WI38 (cell line): Measurements from ENCODE around the gene PRKCE.

Experiments
- H3K4me3 ChIP-seq: 2 replicates; pipeline ENCODE4 v1.5.1; 2011; ENCODE audit warnings: low read depth, mild to moderate bottlenecking, control low read depth, low read length
- CTCF ChIP-seq: IDR thresholded peaks from 2 replicates; pipeline ENCODE4 v1.5.1; 2012; ENCODE audit warnings: low read depth, mild to moderate bottlenecking, control low read depth, low read length

Gene PRKCE

GRCh38 chr2:46163098-46163430 lies 511.6 kb downstream of the PRKCE start:
- no peak for TF ChIP-seq CTCF
- no peak overlapping the region for H3K4me3 ChIP-seq

GRCh38 chr2:46163804-46164528 lies 512.5 kb downstream of the PRKCE start:
- no peak for TF ChIP-seq CTCF
- H3K4me3 ChIP-seq, result no peak overlapping the region

- no peak for TF ChIP-seq CTCF
- H3K4me3 ChIP-seq, result peak overlapping the region; percentile 10; the same call in 1 of the 2 replicates
Measured at GRCh38 chr2:46164529-46165301, 513.2 kb downstream of the PRKCE start.

- no peak overlapping the region for H3K4me3 ChIP-seq
- no peak for TF ChIP-seq CTCF
Measured at GRCh38 chr2:46165916-46166315, 514.4 kb downstream of the PRKCE start.

GRCh38 chr2:46167406-46167805 lies 515.9 kb downstream of the PRKCE start:
- H3K4me3 ChIP-seq, result no peak overlapping the region
- TF ChIP-seq CTCF, result no peak

- H3K4me3 ChIP-seq, result no peak overlapping the region
- no peak for TF ChIP-seq CTCF
Measured at GRCh38 chr2:46167924-46168323, 516.4 kb downstream of the PRKCE start.

GRCh38 chr2:46169467-46169866 lies 518.0 kb downstream of the PRKCE start:
- H3K4me3 ChIP-seq, result no peak overlapping the region
- TF ChIP-seq CTCF, result no peak
